Subcutaneous adipose tissue (tissue), 4 donors: ENCODE results near the gene FHL2. TPM values are rescaled to one million over a fixed set of nuclear protein-coding genes. Genes with fewer than 3 reads are reported as not detected.

Experiments
- total RNA-seq, 4 donors: library from RNA; depleted of rRNA; stranded (reverse); fragments of >200 nt; gene quantifications; one replicate each; pipeline ENCODE4 v1.1.0, GENCODE V29; 2016
- TF ChIP-seq, protein P1 (sequence below): fragments of 450-650 bp; IDR thresholded peaks from one replicate; pipeline ENCODE4 v1.5.1; 2016; ENCODE audit warnings: low read depth, mild to moderate bottlenecking, control low read depth, antibody characterized with exemption, moderate library complexity

FHL2 gene
- total RNA-seq, 4 donors from 2014 or later: 24.1 to 35.9 (median 30.2) TPM

DNA sequence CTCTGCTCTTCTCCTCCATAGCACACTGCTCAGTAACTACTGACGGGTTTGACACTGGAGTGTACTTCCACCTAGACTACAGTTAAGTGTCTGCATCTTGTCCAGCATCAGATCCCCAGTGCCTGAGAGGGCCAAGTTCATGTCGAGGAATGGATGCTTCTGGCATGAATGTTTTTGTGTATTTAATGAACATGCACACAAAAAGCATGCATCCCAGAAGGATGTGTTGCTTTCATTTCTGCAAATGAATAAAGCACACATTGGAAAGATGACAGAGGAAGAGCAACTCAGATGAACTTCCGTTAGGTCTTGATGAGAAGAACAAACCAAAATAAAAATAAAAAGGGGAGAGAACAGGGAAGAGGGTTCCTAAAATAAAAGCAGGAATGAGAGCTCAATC lies 33.6 kb downstream of the FHL2 start:
- TF ChIP-seq, protein P1, sequence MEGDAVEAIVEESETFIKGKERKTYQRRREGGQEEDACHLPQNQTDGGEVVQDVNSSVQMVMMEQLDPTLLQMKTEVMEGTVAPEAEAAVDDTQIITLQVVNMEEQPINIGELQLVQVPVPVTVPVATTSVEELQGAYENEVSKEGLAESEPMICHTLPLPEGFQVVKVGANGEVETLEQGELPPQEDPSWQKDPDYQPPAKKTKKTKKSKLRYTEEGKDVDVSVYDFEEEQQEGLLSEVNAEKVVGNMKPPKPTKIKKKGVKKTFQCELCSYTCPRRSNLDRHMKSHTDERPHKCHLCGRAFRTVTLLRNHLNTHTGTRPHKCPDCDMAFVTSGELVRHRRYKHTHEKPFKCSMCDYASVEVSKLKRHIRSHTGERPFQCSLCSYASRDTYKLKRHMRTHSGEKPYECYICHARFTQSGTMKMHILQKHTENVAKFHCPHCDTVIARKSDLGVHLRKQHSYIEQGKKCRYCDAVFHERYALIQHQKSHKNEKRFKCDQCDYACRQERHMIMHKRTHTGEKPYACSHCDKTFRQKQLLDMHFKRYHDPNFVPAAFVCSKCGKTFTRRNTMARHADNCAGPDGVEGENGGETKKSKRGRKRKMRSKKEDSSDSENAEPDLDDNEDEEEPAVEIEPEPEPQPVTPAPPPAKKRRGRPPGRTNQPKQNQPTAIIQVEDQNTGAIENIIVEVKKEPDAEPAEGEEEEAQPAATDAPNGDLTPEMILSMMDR: no peak

DNA sequence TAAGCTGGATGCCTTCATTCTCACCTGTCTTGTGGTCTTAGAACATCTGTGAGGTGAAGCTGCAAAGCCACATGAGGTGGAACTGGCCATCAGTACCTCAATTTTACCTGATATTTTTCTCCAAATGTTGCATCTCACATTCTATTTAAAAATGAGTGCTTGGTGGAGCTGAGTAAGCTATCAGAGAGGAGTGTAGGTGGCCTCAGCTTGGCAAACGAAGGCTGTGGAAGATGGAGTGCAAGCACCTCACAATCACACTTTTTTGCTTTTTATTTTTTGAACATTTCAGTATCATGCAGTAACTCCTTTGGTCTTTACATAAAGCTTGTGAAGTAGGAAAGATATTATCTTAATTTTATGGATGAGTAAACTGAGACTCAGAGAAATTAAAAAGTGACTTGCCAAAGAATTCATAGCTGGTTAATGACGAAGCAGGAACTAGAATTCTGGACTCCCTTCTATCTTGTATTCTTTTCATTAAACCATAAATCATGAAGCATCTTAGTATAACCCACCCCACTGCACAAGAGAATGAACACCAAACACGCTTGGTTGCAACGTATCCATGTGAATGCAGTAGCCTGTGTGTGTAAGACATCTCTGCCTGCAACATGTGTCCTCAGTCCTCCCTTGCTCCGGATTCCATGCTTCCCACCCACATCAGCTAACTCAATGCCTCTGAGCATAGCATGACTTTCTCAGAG lies 34.3 kb downstream of the FHL2 start:
- TF ChIP-seq, protein P1: no peak

DNA sequence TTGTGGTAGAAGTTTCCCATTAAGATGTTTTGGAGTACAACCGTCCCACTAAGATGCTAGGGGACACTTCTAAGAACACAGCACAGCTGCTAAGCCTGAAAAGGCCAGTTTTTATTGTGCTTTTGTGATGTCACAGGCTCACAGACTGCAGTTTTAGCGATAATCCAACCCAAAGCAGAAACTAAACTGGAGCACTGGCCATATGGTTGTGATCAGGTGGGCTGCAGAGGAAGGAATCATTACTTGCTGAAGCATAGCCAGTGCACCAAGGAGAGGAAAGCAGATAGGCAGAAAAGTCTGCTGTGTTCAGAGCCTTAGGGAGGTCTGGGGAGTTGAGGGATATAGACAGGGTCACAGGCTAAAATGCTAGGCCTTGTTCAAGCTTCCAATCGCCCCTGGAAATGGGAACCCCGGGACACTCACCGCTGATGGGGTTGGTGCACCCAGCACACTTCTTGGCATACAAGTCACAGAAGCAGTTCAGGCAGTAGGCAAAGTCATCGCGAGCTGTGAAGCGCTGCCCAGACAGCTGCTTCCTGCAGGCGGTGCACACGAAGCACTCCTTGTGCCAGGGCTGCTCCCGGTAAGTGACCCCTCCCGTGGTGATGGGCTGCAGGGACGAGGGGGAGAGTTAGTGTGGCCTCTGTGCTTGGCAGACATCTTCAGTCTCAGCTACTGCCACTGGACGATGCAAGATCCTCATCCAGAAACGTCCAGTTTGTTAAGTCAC lies 35.8 kb downstream of the FHL2 start:
- TF ChIP-seq, protein P1: no peak

DNA sequence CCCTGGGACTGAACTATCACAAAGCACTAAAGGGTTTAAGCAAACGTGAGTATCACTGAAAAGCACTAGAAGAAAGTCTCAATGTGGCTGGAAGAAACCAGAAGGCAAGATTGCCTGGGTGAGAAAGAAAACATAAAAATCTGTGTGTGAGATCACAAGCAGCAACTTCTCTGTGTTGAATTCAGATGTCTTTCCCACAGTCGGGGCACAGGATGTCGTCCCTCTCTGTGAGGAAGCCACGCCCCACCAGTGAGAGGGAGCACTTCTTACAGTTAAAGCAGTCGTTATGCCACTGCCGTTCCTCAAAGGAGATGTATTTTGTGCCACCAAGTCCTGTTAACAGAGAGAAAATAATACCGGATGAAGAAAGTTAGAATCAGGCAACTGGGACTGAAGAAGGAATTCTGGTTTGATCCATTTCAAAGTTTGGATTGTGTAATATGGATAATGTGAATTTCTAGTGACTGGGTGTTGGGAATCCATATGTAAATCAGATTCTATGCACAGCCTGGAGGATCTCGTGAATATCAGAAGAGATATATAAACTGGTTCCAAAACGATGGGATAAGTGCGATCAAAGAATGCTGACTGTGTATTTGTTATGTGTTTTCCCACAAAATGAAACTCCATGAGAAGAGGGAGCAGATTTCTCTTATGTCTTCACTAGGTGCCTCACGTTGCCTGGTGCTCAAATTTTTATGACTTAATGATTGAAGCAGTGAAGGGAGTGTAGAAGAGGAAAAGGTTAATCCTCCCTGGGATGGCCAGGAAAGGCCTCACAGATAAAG lies 37.6 kb downstream of the FHL2 start:
- TF ChIP-seq, protein P1: no peak

DNA sequence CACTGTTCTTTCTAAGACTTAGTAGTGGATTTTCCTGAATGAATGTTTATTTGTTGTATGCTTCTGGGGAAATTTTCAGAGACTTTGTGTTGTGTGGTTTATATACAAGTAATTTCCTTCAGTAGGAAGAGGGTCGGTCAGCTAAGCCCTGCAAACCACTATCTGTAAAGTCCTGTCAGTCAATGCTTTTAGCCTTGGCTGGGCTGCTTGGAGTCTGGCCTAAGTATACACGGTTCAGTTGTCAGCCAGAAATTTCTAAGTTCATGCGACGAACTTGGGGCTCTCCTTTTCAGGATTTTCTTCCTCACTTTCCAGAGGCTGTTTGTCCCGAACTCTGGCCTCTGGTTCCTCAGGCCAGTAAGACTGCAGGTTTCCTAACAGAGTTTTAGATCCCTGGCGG lies 40.3 kb downstream of the FHL2 start:
- TF ChIP-seq, protein P1: no peak

DNA sequence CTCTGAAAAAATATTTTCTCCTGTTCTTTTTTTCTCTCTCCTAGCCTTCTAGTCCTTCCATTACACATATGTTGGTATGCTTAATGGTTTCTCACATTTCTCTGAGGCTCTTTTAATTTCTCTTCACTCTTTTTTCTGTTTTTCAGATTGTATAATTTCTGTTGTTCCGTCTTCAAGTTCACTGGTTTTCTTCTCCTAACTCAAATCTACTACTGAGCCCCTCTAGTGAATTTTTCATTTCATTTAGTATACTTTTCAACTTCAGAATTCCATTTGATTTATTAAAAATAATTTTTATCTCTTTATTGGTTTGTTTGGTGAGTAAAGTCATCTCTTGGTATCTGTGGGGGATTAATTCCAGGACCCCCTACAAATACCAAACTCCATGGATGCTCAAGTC lies 41.7 kb downstream of the FHL2 start:
- TF ChIP-seq, protein P1: no peak
